ENCODE measurements around the gene ECEL1. TPM values are rescaled to one million over a fixed set of nuclear protein-coding genes. Genes with fewer than 3 reads are reported as not detected.
"Not testable (repeated sequence)": the region's sequence is repeated elsewhere in the genome, so short reads cannot be mapped to it uniquely, and the experiment has no call there.

The ECEL1 gene
- total and polyA plus RNA-seq, 12 donors, result 3.9 to 31.7 (median 7.3) TPM

DNA sequence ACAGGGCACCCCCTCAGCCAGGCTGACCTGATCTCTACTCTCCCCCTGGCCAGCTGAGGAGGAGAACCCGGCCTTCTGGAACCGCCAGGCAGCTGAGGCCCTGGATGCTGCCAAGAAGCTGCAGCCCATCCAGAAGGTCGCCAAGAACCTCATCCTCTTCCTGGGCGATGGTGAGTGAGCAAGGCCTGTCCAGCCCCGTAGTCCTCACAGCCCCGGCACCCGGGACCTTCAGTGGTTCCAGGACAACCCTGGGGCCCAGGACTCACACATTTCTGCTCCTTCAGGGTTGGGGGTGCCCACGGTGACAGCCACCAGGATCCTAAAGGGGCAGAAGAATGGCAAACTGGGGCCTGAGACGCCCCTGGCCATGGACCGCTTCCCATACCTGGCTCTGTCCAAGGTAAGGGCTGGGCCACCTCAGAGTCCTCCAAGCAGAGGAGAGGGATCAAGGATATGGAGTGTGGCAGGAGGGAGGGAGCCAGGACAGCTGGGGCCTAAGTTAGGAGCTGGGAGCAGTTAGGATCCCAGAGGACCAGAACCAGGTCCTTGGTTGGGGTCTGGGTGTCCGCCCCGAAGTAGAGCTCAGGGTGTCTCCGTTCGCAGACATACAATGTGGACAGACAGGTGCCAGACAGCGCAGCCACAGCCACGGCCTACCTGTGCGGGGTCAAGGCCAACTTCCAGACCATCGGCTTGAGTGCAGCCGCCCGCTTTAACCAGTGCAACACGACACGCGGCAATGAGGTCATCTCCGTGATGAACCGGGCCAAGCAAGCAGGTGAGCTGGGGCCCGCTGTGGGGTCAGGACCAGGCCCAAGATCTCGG lies 31.1 kb downstream of the ECEL1 start:
- no peak for TF ChIP-seq POLR2A (IDR thresholded peaks at IDR 0.05)
- TF ChIP-seq, protein P1, sequence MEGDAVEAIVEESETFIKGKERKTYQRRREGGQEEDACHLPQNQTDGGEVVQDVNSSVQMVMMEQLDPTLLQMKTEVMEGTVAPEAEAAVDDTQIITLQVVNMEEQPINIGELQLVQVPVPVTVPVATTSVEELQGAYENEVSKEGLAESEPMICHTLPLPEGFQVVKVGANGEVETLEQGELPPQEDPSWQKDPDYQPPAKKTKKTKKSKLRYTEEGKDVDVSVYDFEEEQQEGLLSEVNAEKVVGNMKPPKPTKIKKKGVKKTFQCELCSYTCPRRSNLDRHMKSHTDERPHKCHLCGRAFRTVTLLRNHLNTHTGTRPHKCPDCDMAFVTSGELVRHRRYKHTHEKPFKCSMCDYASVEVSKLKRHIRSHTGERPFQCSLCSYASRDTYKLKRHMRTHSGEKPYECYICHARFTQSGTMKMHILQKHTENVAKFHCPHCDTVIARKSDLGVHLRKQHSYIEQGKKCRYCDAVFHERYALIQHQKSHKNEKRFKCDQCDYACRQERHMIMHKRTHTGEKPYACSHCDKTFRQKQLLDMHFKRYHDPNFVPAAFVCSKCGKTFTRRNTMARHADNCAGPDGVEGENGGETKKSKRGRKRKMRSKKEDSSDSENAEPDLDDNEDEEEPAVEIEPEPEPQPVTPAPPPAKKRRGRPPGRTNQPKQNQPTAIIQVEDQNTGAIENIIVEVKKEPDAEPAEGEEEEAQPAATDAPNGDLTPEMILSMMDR (IDR thresholded peaks at IDR 0.05), result no peak
- DNase-seq, result no peak
- Histone ChIP-seq H3K36me3 (replicated peaks in 1 of 2) (no peaks in the 10 kb centered on the region), H3K4me1 (replicated peaks in 1 of 2) (no peaks in the 10 kb centered on the region), H3K9me3 (replicated peaks in 1 of 3) (no peaks in the 10 kb centered on the region), H3K27me3 (peaks cover 18% of the 10 kb centered on the region), H3K4me3 (no peak overlapping the region), H3K27ac (no peak overlapping the region)
- WGBS, 4 donors, result 87 to 100% (median 90%) methylated on average over 4 to 27 of the region's 27 CpGs
- intact Hi-C loops (cut with DNase I), result no loop called here

DNA sequence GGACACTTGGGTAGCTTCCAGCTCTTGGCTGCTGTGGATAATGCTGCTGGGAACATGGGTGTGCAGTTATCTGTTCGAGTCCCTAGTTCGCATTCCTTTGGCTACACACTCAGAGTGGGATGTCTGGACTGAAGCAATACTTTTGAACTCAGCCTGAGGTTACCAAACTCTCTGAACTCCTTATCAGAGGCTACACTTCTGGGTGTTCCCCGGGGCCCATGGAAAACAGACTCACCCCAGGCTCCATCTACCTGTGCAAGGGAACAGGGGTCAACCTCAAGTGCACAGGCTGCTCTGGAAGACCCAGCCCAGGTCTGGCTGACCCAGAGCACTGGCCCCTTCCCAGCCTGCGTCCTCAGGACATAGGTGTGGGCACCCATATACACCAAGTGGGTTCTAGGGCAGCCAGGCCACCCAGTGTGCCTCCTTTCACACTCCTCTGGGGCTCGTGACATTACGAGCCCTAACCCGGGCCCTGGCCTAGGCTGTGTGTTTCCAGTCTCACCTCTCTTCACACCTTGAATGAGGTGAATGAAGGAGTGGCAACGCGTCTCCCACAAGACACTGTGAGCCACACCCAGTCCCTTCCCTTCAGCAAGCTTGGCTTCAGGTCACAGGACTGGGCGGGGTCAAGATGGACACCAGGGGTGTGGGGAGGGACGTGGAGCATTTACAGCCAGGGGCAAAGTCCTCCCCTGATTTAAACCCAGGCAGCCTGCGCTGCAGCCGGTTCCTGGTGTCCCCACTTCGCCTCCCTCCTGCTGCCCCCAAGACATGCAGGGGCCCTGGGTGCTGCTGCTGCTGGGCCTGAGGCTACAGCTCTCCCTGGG lies 32.0 kb downstream of the ECEL1 start, which contains the start of gene ALPI:
Gene ALPI (plus strand): TSS at position 728 of the 830 bp plus-strand sequence. CDS start 47 bp downstream, at position 775.
- Histone ChIP-seq H3K4me3 (no peak within 1 kb of the TSS), H3K27ac (no peak within 1 kb of the TSS), H3K27me3 (peaks cover 18% of the 10 kb centered on the region), H3K9me3 (replicated peaks in 1 of 3) (no peaks in the 10 kb centered on the region), H3K36me3 (replicated peaks in 1 of 2) (no peaks in the 10 kb centered on the region), H3K4me1 (replicated peaks in 1 of 2) (no peaks in the 10 kb centered on the region)
- DNase-seq, result peak in 1 of 7 donors; percentile 21
- TF ChIP-seq, protein P1 (IDR thresholded peaks at IDR 0.05), result no peak
- no peak for TF ChIP-seq POLR2A (IDR thresholded peaks at IDR 0.05)
- 84 to 96% (median 89%) methylated on average over 12 to 14 of the region's 14 CpGs for WGBS, 4 donors
- intact Hi-C loops (cut with DNase I), result no loop called here

DNA sequence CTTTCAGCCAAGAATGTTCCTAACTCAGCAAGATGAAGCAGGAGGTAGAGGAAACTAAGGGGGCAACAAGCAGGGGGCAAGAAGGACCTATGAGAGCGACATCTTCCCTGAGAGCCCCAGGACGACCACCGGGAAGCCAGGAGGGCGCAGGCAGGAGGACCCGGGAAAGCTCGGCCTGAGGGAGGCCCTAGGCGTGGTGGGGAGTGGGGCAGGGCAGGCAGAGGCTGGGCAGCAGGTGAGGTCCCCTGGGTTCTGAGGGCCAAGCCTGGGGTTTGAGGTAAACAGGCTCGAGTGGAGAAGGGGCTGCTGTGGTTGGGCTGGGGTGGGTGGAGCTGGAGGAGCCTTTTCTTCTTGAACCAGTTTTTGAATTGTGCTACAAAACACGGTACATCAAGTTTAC lies 33.0 kb downstream of the ECEL1 start:
- Histone ChIP-seq H3K36me3 (replicated peaks in 1 of 2) (no peaks in the 10 kb centered on the region), H3K27ac (no peak overlapping the region), H3K4me3 (no peak overlapping the region), H3K9me3 (replicated peaks in 1 of 3) (no peaks in the 10 kb centered on the region), H3K4me1 (replicated peaks in 1 of 2) (no peaks in the 10 kb centered on the region), H3K27me3 (peaks cover 17% of the 10 kb centered on the region)
- intact Hi-C loops (cut with DNase I), result no loop called here
- TF ChIP-seq, protein P1 (IDR thresholded peaks at IDR 0.05), result no peak
- no peak for TF ChIP-seq POLR2A (IDR thresholded peaks at IDR 0.05)
- WGBS, 4 donors, result 85 to 91% (median 88%) methylated on average over 7 to 9 of the region's 9 CpGs
- no peak for DNase-seq

DNA sequence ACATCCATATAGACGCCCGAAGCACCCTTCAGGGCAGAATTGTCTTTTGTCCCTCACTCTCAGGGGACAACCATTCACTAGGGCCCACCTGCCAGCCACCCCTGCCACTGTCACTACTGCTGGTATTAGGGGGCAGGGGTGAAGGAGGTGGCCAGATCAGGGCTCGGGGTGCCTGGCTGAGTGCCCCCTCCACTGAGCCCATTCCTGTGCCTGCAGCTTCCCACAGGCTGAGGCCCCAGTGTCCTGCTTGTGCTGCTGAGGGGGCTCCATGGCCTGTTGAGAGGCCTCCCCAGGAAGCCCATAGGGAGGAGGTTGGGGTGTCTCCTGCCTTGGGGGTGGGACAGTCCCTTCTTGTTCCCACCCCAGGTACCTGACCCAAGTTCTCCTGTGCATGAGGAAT lies 36.0 kb downstream of the ECEL1 start:
- H3K9me3 ChIP-seq (replicated peaks in 1 of 3); H3K27ac ChIP-seq; intact Hi-C loops (cut with DNase I); DNase-seq; H3K36me3 ChIP-seq (replicated peaks in 1 of 2); H3K4me3 ChIP-seq; H3K27me3 ChIP-seq; H3K4me1 ChIP-seq (replicated peaks in 1 of 2): not testable (repeated sequence)
- 87 to 100% (median 92%) methylated on average over 2 to 3 of the region's 3 CpGs for WGBS, 4 donors
